ENCODE results near the gene CDHR5. TPM values are rescaled to one million over a fixed set of nuclear protein-coding genes. Genes with fewer than 3 reads are reported as not detected.
"Not testable (repeated sequence)": the region's sequence is repeated elsewhere in the genome, so short reads cannot be mapped to it uniquely, and the experiment has no call there.

Gene CDHR5
- total RNA-seq, 1 donor from 2014 or later = not detected

GRCh38 chr11:574632-575312, 50.0 kb downstream of the CDHR5 start:
- Histone ChIP-seq H3K4me3 (ENCODE audit: low read depth, low read length) (peak overlapping the region; percentile 82), H3K36me3 (ENCODE audit: control insufficient read depth, insufficient read depth, low read length) (peaks cover 3% of the 10 kb centered on the region), H3K27me3 (ENCODE audit: control insufficient read depth, insufficient read depth, low read length) (no peaks in the 10 kb centered on the region)
- FAIRE-seq = no peak
- TF ChIP-seq CTCF (IDR thresholded peaks at IDR 0.05; ENCODE audit: insufficient read depth, low read length, severe bottlenecking) = no peak
- no peak for DNase-seq (ENCODE audit: low read depth)

- FAIRE-seq; H3K27me3 ChIP-seq (ENCODE audit: control insufficient read depth, insufficient read depth, low read length); DNase-seq (ENCODE audit: low read depth); H3K36me3 ChIP-seq (ENCODE audit: control insufficient read depth, insufficient read depth, low read length): not testable (repeated sequence)
- peak overlapping the region; percentile 82 for H3K4me3 ChIP-seq (ENCODE audit: low read depth, low read length)
Measured at GRCh38 chr11:574031-574570, 50.7 kb downstream of the CDHR5 start.

- FAIRE-seq = no peak
- no peak for TF ChIP-seq CTCF (IDR thresholded peaks at IDR 0.05; ENCODE audit: insufficient read depth, low read length, severe bottlenecking)
- no peak for DNase-seq (ENCODE audit: low read depth)
- Histone ChIP-seq H3K27me3 (ENCODE audit: control insufficient read depth, insufficient read depth, low read length) (no peaks in the 10 kb centered on the region), H3K4me3 (ENCODE audit: low read depth, low read length) (no peak overlapping the region), H3K36me3 (ENCODE audit: control insufficient read depth, insufficient read depth, low read length) (peaks cover 2% of the 10 kb centered on the region)
Measured at GRCh38 chr11:573146-573759, 51.5 kb downstream of the CDHR5 start.

GRCh38 chr11:571802-572185, 53.0 kb downstream of the CDHR5 start:
- H3K27me3 ChIP-seq (ENCODE audit: control insufficient read depth, insufficient read depth, low read length) = no peaks in the 10 kb centered on the region
- no peak overlapping the region for H3K4me3 ChIP-seq (ENCODE audit: low read depth, low read length)
- TF ChIP-seq CTCF (IDR thresholded peaks at IDR 0.05; ENCODE audit: insufficient read depth, low read length, severe bottlenecking) = no peak
- no peak for FAIRE-seq
- DNase-seq (ENCODE audit: low read depth) = no peak
- H3K36me3 ChIP-seq (ENCODE audit: control insufficient read depth, insufficient read depth, low read length) = peaks cover 5% of the 10 kb centered on the region

- Histone ChIP-seq H3K4me3 (ENCODE audit: low read depth, low read length) (peak overlapping the region; percentile 57), H3K27me3 (ENCODE audit: control insufficient read depth, insufficient read depth, low read length) (no peaks in the 10 kb centered on the region), H3K36me3 (ENCODE audit: control insufficient read depth, insufficient read depth, low read length) (peaks cover 10% of the 10 kb centered on the region)
- FAIRE-seq = no peak
- DNase-seq (ENCODE audit: low read depth) = no peak
- TF ChIP-seq CTCF (IDR thresholded peaks at IDR 0.05; ENCODE audit: insufficient read depth, low read length, severe bottlenecking) = no peak
Measured at GRCh38 chr11:569158-569885, 55.4 kb downstream of the CDHR5 start.

All from bronchial epithelial cell (primary cell).